Measurements from ENCODE around the gene CDK6. TPM values are rescaled to one million over a fixed set of nuclear protein-coding genes. Genes with fewer than 3 reads are reported as not detected.

CDK6 gene
- total and polyA plus RNA-seq, 4 donors: 3.3 to 35.0 (median 12.0) TPM

DNA sequence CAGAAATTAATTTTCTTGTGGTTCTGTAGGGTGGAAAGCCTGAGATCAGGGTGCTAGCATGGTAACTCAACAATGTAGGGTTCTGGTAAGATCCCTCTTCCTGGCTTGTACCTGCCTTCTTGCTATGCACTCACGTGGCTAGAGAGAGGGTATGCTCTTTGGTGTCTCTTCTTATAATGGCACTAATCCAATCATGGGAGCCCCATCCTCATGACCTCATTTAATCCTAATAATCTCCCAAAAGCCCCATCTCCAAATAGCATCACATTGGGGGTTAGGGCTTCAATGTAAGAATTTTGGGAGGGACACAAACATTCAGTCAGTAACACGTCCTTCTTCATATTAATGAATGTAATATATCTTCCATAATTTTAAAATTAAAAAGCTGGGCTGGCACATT, 206.6 kb downstream of the CDK6 start:
- Histone ChIP-seq H3K27me3 (ENCODE audit: control insufficient read depth in 4 of 4, insufficient read depth in 4 of 4, low read length in 3 of 4) (no peaks in the 10 kb centered on the region), H3K27ac (ENCODE audit: low read depth in 1 of 2, low read length in 2 of 2) (no peak overlapping the region), H3K36me3 (ENCODE audit: control insufficient read depth in 4 of 4, insufficient read depth in 3 of 4, low read depth in 1 of 4, low read length in 3 of 4) (peaks cover 0 to 2% (median 0%) of the 10 kb centered on the region in 4 donors), H3K4me3 (ENCODE audit: low read depth in 1 of 3, low read length in 3 of 3) (no peak overlapping the region), H3K9me3 (ENCODE audit: control insufficient read depth in 4 of 4, low read length in 3 of 4) (no peaks in the 10 kb centered on the region), H3K9ac (ENCODE audit: low read depth in 1 of 2, low read length in 2 of 2) (no peak overlapping the region), H3K4me1 (ENCODE audit: control insufficient read depth in 4 of 4, insufficient read depth in 4 of 4, low read length in 3 of 4) (peaks cover 0 to 3% (median under 1%) of the 10 kb centered on the region in 4 donors)
- no peak for DNase-seq (ENCODE audit: low spot score)
- no peak for TF ChIP-seq TAF1 (conservative IDR thresholded peaks at IDR 0.05)
- TF ChIP-seq HNF4A (conservative IDR thresholded peaks at IDR 0.05): no peak
- TF ChIP-seq GABPA (IDR thresholded peaks at IDR 0.05 in 1 of 2, conservative IDR thresholded peaks at IDR 0.05 in 1 of 2): no peak
- no peak for TF ChIP-seq YY1 (IDR thresholded peaks at IDR 0.05)
- no peak for TF ChIP-seq RXRA (IDR thresholded peaks at IDR 0.05)
- TF ChIP-seq FOXA1 (IDR thresholded peaks at IDR 0.05): no peak
- TF ChIP-seq JUND (IDR thresholded peaks at IDR 0.05): no peak
- TF ChIP-seq, protein P1, sequence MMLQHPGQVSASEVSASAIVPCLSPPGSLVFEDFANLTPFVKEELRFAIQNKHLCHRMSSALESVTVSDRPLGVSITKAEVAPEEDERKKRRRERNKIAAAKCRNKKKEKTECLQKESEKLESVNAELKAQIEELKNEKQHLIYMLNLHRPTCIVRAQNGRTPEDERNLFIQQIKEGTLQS (IDR thresholded peaks at IDR 0.05): no peak
- TF ChIP-seq, protein P2, sequence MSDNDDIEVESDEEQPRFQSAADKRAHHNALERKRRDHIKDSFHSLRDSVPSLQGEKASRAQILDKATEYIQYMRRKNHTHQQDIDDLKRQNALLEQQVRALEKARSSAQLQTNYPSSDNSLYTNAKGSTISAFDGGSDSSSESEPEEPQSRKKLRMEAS (IDR thresholded peaks at IDR 0.05): no peak
- TF ChIP-seq ZBTB33 (IDR thresholded peaks at IDR 0.05): no peak
- TF ChIP-seq HNF4G (IDR thresholded peaks at IDR 0.05): no peak
- TF ChIP-seq REST (IDR thresholded peaks at IDR 0.05): no peak
- TF ChIP-seq CTCF (IDR thresholded peaks at IDR 0.05; ENCODE audit: low read depth, low read length, missing input control): no peak
- 98% methylated on average over 2 of the region's 2 CpGs for WGBS

DNA sequence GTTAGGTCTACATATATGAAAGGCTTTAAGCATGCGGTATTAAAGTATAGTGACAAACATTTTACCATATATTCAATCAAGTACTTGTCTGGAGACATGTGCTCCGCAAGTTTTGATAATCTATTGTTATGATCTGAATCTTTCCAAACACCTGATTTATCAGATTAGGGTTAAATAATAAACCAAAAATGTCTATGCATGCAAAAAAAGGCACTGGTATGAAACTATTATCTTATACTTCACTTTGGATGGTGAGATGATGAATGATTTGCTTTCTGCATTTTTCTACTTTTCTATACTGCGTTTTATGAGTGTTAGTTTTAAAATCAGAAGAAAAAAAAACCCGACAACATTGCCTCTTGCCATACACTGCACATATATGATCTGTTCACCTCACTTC, 208.4 kb downstream of the CDK6 start:
- WGBS: 98% methylated on average over 4 of the region's 4 CpGs
- TF ChIP-seq HNF4A (conservative IDR thresholded peaks at IDR 0.05) (no peak), CTCF (IDR thresholded peaks at IDR 0.05; ENCODE audit: low read depth, low read length, missing input control) (no peak), FOXA2 (IDR thresholded peaks at IDR 0.05) (no peak), NR2F2 (IDR thresholded peaks at IDR 0.05) (no peak), EGR1 (IDR thresholded peaks at IDR 0.05; ENCODE audit: low read depth in 2 of 2) (no peak), ZBTB33 (IDR thresholded peaks at IDR 0.05) (no peak)
- TF ChIP-seq, protein P1 (IDR thresholded peaks at IDR 0.05): no peak
- TF ChIP-seq, protein P2 (IDR thresholded peaks at IDR 0.05): no peak
- H3K27me3 ChIP-seq (ENCODE audit: control insufficient read depth in 4 of 4, insufficient read depth in 4 of 4, low read length in 3 of 4): no peaks in the 10 kb centered on the region
- H3K36me3 ChIP-seq (ENCODE audit: control insufficient read depth in 4 of 4, insufficient read depth in 3 of 4, low read depth in 1 of 4, low read length in 3 of 4): peaks cover 0 to 2% (median 0%) of the 10 kb centered on the region in 4 donors
- H3K9me3 ChIP-seq (ENCODE audit: control insufficient read depth in 4 of 4, low read length in 3 of 4): no peaks in the 10 kb centered on the region
- H3K9ac ChIP-seq (ENCODE audit: low read depth in 1 of 2, low read length in 2 of 2): no peak overlapping the region
- no peak overlapping the region for H3K4me3 ChIP-seq (ENCODE audit: low read depth in 1 of 3, low read length in 3 of 3)
- no peak overlapping the region for H3K27ac ChIP-seq (ENCODE audit: low read depth in 1 of 2, low read length in 2 of 2)
- DNase-seq (ENCODE audit: low spot score): no peak
- H3K4me1 ChIP-seq (ENCODE audit: control insufficient read depth in 4 of 4, insufficient read depth in 4 of 4, low read length in 3 of 4): no peaks in the 10 kb centered on the region

Data from liver (tissue), 9 donors.